GM18870 (cell line): ENCODE results near the gene IRF7.

Experiments used
- ATAC-seq: cut with Tn5 transposase; IDR thresholded peaks from one replicate; pipeline ENCODE4 v1.9.1; 2021; ENCODE audit warnings: moderate library complexity; ENCODE audit not compliant: unreplicated experiment

IRF7 gene

DNA sequence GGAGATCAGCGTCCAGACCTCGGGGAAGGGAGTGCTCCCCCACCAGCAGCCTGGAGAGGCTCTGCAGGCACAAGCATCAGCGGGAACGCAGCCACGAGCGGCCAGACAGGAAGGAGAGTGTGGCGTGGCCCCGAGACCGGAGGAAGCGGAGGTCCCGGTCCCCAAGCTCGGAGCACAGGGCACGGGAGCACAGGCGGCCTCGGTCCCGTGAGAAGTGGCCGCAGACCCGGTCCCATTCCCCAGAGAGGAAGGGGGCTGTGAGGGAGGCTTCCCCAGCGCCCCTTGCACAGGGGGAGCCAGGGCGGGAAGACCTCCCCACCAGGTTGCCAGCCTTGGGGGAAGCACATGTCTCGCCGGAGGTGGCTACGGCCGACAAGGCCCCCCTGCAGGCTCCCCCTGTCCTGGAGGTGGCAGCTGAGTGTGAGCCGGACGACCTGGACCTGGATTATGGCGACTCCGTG lies 6.9 kb downstream of the IRF7 start:
- ATAC-seq = no peak

DNA sequence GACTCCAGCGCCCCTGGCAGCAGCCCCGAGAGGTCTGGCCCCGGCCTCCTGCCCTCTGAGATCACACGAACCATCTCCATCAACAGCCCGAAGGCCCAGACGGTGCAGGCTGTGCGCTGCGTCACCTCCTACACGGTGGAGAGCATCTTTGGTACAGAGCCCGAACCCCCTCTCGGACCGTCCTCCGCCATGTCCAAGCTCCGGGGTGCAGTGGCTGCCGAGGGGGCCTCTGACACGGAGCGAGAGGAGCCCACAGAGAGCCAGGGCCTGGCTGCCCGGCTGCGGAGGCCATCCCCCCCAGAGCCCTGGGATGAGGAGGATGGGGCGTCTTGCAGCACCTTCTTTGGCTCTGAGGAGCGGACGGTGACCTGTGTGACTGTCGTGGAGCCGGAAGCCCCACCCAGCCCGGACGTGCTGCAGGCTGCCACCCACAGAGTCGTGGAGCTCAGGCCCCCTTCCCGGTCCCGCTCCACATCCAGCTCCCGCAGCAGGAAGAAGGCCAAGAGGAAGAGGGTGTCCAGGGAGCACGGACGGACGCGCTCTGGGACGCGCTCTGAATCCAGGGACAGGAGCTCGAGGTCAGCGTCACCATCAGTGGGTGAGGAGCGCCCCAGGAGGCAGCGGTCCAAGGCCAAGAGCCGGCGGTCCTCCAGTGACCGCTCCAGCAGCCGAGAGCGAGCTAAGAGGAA lies 7.6 kb downstream of the IRF7 start:
- no peak for ATAC-seq

DNA sequence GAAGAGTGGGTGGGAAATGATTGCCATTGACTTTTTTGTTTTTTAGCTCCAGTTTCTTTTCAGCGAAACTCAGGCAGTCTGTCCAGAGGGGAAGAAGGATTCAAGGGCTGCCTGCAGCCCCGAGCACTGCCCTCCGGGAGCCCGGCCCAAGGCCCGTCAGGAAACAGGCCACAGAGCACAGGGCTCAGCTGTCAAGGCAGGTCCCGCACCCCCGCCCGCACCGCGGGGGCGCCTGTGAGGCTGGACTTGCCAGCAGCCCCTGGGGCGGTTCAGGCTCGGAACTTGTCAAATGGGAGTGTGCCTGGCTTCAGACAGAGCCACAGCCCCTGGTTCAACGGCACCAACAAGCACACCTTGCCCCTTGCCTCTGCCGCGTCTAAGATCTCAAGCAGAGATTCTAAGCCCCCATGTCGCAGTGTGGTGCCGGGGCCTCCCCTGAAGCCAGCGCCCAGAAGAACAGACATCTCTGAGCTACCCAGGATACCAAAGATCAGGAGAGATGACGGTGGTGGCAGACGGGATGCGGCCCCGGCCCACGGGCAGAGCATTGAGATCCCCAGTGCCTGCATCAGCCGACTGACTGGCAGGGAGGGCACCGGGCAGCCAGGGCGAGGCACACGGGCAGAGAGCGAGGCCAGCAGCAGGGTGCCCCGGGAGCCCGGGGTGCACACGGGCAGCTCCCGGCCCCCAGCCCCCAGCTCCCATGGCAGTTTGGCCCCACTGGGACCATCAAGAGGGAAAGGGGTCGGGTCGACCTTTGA lies 8.6 kb downstream of the IRF7 start:
- no peak for ATAC-seq

DNA sequence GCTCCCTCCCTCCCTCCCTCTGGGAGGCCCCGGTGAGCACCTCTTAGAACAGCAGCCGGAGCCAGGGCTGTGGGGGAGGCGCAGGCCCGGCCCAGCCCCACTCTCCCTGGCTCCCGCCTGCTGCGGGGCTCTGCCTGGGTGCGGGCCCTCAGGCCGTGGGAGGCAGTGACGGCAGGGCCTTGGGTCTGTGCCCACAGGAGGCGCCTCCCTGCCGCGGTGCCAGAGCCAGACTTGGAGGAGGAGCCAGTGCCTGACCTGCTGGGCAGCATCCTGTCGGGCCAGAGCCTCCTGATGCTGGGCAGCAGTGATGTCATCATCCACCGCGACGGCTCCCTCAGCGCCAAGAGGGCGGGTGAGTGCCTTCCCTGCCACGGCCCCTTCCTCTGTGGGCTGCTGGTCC lies 9.5 kb downstream of the IRF7 start:
- no peak for ATAC-seq

DNA sequence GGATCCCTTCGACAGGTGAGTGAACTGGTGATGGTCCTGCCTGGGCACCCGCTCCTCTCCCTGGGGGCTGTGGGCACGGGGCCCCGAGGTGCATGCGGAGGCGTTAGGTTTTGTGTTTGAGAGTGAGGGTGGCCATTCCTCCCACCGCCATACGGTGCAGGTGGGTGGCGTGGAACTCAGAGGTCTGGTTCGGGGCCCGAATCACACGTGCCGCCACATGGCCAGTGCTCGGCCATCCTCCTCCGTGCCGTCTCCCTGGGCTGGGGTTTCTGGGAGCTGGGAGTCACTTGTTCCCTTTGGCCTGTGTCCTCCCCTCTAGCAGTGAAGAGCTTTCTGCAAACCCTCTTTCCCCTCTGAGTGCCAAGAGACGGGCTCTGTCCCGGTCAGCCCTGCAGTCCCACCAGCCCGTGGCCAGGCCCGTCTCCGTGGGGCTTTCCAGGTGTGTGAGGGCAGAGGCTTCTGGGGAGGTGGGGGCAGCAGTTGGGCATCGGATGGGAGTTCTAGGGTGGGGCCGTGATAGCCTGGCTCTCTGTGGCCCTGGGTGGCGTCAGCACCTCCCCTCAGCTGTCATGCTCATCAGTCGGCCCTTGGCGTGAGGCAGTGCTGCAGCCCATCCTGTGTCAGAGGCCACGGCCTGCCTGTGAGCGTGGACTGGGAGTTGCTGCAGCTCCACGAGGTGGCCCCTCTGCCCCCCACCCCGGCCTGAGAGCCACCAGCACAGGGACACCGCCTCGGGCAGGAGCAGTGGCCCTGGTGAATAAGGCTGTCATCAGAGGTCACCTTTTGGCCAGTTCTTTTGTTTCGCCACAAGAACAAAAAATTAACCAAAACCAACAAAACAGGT lies 10.2 kb downstream of the IRF7 start:
- ATAC-seq = no peak

DNA sequence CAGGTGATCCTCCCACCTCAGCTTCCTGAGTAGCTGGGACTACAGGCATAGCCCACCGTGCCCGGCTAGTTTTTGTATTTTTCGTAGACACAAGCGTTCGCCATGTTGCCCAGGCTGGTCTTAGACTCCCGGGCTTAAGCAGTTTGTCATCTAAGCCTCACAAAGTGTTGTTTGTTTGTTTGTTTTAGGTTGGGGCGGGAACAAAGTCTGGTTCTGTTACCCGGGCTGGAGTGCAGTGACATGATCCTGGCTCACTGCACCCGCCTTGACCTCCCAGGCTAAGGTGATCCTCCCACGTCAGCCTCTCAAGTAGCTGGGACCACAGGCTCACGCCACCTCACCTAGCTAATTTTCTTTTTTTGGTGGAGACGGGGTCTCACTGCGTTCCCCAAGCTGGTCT lies 12.6 kb downstream of the IRF7 start:
- no peak for ATAC-seq

DNA sequence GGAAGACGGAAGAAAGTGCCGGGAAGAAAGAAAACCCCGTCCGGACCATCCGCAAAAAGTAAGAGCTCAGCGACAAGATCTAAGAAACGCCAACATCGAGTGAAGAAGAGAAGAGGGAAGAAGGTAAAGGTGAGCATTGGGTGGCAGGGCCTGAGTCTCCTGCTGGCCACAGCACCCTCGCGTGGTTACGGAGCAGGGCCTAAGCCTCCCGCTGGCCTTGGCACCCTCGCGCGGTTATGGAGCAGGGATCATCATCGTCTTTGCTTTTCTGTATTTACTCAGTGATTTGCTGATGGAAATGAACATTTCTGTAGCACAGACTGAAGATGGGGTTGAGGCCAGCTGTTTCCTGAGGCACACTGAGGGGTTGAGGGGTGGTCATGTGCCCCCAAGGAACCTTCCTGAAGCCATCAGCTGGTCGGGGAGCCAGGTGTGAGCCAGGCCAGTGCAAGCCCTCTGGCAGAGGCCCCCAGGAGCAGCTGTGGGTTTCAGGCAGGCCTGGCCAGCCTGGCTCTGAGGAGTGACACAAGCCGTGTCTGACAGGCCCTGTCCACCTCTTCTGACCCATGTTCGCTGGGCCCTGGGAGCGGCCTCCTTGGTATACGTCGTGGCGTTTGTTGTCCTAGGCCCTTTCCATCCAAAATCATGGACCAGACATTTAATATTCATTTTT lies 14.0 kb downstream of the IRF7 start:
- no peak for ATAC-seq

DNA sequence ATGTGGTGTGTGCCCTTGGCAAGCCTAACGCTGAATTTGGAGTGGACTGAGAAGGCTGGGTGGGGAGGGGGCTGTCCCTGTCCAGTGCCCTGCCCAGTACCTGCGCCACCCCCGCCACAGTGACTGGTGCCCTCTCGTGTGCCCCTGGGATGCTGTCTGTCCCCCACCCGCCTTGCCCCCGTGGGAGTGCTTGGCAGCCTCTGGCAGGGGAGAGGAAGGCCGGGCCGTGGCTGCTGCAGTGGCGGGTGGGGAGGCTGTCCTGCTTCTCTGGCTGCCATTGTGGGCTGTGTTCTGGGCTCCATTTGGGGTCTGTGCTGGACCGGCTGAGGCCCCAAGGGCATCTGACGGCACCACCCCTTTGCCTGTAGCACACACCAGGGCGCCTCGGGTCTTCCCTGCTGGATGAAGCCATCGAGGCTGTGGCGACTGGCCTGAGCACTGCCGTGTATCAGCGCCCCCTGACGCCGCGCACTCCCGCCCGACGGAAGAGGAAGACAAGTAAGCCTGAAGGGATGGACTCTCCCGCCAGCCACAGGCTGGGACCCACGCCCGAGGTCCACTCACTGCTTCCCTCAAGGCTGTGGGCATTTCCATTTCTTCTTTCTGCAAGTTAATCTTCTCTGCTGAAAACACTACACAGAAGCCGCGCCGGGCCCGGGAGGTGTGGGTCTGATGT lies 17.6 kb downstream of the IRF7 start:
- ATAC-seq = no peak

DNA sequence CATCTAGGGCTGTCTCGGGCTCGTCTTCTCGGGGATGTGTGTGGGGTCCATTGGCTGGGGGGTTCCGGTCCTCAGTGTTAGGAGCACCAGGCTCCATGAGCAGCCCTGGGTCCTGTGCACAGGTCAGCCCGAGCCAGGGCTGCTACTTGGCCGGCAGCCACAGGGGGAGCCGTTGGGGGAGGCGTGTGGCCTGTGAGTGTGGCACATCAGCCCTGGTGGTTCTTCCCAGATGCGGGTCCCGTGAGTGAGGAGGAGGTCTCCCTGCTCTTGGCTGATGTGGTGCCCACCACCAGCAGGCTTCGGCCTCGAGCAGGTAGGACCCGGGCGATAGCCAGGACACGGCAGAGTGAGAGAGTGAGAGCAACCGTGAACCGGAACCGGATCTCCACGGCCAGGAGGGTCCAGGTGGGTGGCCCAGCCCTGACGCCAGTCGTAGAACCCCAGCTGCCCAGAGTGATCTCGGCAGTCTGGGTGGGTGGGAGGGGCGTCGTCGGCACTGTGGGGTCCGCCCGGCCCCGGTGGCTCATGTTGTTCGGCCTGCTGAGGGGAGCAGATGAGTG lies 18.5 kb downstream of the IRF7 start:
- ATAC-seq = no peak

DNA sequence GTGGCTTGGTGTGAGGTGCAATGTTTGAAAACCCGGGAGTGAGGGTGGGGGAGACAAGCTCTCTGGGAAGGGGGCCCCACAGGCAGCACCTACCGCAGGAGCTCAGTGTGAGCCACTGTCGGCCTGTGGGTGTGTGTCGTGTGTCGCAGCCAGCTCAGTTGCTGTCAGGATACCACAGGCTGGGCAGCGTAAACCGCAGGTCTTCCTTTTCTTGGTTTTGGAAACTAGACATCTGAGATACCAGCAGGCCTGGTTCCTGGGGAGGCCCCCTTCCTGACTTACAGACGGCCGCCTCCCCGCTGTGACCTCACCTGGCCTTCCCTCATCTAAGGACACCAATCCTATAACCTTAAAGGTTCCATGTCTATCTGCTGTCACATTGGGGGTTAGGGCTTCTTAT lies 19.4 kb downstream of the IRF7 start:
- ATAC-seq = no peak

DNA sequence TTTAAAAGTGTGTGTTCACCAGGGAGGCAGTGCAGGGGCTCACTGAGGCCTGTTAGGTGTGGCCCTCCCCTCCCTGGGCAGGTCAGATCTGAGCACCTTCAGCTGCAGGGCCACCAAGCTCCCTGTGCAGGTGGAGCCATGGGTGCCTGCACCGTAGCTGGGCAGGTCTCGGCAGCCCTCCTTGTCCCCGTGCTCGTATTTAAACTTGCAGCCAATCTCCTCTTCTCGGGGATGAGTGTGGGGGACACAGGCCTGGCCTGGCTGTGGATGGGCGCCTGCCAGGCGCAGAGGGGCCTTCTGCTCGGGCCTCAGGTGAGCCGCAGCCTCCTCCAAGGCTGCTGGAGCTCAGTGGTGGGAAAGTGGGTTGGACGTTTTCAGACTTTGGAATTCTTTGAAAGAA lies 20.4 kb downstream of the IRF7 start:
- no peak for ATAC-seq

DNA sequence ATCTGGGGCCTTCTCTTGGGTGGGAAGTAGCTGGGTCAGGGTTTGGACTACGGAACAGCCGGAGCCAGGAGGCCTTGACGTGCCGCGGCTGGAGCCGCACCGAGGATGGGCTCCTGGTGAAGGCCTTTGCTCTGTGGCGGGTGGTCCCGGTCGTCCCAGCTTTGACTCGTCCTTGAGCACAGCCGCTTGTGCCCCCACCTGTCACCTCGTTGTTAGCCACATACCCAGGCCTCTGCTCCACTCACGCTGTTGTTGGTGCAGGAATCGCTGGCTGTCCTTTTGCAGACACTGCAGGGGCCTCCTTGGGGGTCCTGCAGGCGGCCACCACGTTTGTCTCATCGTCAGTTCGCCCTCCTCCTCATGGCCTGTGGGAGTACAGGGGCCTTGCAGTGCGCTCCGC lies 22.4 kb downstream of the IRF7 start:
- ATAC-seq = no peak

DNA sequence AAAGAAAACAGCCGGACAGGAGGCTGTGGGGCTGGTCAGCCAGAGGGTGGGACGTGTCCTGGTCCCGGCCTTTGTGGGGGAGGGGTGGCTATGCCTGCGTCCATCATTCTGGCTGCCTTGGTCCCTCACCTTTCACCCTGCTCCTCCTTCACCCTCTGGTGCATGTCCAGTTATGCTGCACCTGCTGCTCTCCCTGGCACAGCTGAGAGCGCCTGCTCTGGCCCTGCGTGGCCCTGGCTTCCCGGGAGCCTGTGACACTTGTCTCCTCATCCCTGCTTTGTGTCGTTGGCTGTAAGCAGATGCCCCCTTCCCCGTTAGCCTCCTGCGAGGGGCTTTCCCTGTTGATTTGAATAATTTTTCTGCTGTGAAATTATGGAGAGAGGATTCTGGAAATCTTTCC lies 22.8 kb downstream of the IRF7 start:
- ATAC-seq = no peak

DNA sequence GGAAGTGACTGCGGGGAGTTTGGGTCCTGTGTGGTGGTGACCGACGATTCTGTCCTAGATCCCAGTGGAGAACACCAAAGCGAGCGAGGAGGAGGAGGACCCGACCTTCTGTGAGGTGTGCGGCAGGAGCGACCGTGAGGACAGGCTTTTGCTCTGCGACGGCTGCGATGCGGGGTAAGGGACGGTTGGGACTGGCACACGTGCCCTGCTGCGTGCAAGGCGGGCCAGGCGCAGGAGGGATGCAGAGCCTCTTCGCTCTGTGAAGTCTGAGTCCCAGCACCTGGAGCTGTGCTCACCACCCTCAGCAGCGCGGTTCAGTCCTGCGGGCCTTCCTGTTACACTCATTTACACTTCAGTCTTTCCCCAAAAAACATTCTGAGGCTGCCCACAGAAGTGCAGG lies 23.2 kb downstream of the IRF7 start:
- no peak for ATAC-seq

DNA sequence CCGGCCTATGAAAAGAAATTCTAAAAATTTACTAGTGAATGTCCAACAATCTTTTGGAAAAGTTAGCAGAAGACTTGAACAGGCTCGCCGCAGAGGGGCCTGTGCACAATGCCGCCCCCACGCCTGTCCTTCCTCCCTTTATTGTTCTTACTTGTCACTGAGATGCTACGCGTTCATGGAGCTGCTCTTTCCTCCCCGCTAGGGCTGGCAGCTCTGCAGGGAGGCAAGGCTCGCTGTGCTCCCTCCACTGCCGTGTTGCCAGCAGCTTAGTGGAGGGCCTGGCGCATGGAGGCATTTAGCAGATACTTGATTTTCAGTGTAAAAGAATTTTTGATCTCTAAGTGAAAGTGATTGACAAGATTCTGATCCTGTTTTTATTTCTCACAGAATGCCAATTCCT lies 24.8 kb downstream of the IRF7 start:
- ATAC-seq = no peak

DNA sequence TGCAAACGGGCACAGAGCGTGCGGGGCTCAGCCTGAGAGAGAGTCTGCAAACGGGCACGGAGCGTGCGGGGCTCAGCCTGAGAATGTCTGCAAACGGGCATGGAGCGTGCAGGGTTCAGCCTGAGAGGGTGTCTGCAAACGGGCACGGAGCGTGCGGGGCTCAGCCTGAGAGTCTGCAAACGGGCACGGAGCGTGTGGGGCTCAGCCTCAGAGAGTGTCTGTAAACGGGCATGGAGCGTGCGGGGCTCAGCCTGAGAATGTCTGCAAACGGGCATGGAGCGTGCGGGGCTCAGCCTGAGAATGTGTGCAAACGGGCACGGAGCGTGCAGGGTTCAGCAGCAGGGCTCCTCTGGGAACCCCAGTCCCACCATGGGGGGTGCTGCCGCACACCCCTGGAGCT lies 26.0 kb downstream of the IRF7 start:
- no peak for ATAC-seq

DNA sequence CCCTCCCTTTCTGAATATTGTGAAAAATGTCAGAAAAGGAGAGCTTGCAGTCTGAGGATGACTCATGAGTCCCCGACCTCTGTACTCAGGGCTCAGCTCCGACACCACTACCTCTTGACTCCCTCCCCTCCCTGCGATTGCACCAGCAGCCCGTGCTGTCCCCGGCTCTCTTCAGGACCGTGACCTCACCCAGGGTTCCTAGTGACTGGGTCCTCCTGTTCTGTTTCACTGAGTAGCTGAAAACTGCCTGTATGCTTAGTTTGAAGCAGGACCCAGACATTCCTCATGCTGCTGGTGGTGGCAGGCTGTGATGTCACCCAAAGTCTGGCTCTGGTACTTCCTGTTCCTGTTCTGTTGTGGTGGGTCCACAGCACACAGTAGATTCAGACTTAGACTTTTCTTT lies 27.8 kb downstream of the IRF7 start:
- ATAC-seq = no peak

DNA sequence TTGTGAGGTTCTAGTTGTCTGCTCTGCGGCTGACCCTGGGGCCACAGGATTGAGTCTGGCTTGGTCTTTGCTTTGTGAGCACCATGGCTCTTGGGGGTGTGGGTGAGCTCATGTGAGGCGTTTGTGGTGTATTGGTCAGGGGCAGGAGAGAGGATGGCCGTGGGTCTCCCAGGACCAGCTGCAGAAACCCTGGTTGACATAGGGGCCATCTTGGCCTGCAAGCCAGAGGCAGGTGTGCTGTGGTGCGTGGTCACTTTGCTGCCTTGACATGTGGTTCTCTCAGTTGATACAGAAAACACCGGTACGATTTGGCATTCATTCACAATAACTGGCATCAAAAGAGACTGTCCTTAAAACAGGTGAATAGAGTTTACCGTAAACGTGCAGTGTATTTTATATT lies 28.2 kb downstream of the IRF7 start:
- no peak for ATAC-seq

DNA sequence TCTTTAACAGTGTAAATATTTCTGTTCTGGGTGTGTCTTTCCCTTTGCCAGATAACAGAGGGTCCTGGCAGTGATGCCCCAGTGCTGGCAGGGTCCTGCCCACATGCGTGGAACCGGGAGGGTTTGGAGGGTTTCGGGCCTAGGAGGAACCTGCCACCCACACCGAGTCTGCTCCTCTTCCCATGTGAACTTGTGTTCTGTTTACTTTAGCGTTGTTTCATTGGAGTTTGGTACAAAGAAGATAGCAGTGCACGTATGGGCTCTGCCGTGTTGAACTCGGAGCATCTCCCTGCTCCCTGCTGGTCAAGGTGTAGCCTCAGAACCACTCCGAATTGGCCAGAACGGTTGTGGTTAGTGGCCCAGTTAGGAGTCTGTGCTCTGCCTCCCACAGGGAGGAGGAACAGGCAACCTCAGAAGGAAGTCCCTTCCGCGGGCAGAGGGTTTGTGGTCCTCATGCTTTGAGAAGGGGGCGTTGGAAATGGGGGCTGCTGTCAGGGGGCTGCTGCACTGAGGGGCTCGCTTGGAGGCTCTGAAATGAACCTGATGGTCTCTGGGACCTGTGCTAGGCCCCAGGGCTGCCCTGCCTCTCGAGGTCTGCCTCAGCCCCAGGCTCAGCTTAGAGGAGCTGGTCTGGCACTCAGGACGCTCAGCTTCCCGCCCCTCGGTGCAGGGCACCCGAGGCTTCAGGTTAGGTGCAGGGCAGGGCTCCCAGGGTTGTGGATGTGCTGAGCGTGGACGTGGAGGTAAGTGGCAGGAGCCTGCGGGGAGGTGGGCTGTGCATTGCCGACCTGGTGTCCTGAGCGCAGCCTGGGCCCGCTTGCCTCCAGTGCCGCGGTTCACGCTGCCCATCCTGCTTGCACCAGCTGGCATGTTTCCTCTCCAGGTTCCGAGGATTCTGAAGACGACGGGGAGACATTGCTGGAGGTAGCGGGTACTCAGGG lies 29.1 kb downstream of the IRF7 start:
- ATAC-seq = no peak
